ENCODE measurements around the gene MXRA8. TPM values are rescaled to one million over a fixed set of nuclear protein-coding genes. Genes with fewer than 3 reads are reported as not detected.

The MXRA8 gene
- polyA plus RNA-seq, 1 donor = 346 TPM

- peak; percentile 53 to 73 for DNase-seq
- Histone ChIP-seq H3K36me3 (ENCODE audit: control insufficient read depth, insufficient read depth, low read length) (peaks cover 14% of the 10 kb centered on the region), H3K4me3 (ENCODE audit: low read length) (peak overlapping the region; percentile 73), H3K27ac (ENCODE audit: low read length) (peak overlapping the region; percentile 85), H3K9me3 (ENCODE audit: control insufficient read depth, low read depth, low read length) (peaks cover 6% of the 10 kb centered on the region), H3K27me3 (ENCODE audit: control insufficient read depth, insufficient read depth, low read length) (no peaks in the 10 kb centered on the region), H3K4me1 (ENCODE audit: control insufficient read depth, insufficient read depth, low read length) (peaks cover 43% of the 10 kb centered on the region)
- WGBS (ENCODE audit: insufficient coverage, low lambda C conversion rate) = no CpG with 5 or more reads among the region's 18 CpGs
These were observed 403 bp downstream of the MXRA8 start for GRCh38 chr1:1357871-1358432.

DNA sequence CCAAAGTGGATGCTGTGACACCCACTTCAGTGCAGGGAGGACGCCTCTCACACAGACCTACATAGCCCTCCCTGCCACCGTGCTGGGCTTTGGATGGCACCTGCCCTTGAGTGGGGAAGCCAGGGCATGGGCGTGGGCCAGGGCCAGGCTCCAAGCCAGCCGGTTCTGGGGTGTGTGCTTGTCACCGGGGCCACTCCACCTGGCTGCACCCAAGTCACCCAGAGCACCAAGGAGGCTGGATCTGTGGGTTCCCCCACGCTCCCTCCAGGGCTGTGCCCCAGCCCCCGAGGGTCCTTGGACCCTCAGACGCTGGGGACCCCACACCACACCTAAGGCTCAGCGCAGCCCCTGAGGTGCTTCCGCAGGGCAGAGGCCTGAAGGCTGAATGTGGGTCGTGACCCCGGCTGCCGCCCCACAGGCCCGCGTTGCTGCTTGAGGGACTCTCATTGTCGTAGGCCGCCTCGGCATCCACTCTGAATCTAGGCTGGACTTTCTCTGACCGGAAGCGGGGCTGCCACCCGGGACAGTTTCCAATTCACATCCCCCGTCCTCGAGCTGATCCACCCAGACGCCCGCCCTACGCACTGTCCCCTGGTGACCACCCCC is 1.5 kb downstream of the MXRA8 start:
- DNase-seq = no peak
- peaks cover 22% of the 10 kb centered on the region for H3K36me3 ChIP-seq (ENCODE audit: control insufficient read depth, insufficient read depth, low read length)
- peaks cover 53% of the 10 kb centered on the region for H3K4me1 ChIP-seq (ENCODE audit: control insufficient read depth, insufficient read depth, low read length)
- H3K9me3 ChIP-seq (ENCODE audit: control insufficient read depth, low read depth, low read length) = peaks cover 6% of the 10 kb centered on the region
- H3K4me3 ChIP-seq (ENCODE audit: low read length) = peak overlapping the region; percentile 73
- H3K27ac ChIP-seq (ENCODE audit: low read length) = peak overlapping the region; percentile 85
- no CpG with 5 or more reads among the region's 26 CpGs for WGBS (ENCODE audit: insufficient coverage, low lambda C conversion rate)
- no peaks in the 10 kb centered on the region for H3K27me3 ChIP-seq (ENCODE audit: control insufficient read depth, insufficient read depth, low read length)

- Histone ChIP-seq H3K4me3 (ENCODE audit: low read length) (peak overlapping the region; percentile 73), H3K9me3 (ENCODE audit: control insufficient read depth, low read depth, low read length) (peaks cover 5% of the 10 kb centered on the region), H3K4me1 (ENCODE audit: control insufficient read depth, insufficient read depth, low read length) (peaks cover 59% of the 10 kb centered on the region), H3K27me3 (ENCODE audit: control insufficient read depth, insufficient read depth, low read length) (no peaks in the 10 kb centered on the region), H3K27ac (ENCODE audit: low read length) (no peak overlapping the region), H3K36me3 (ENCODE audit: control insufficient read depth, insufficient read depth, low read length) (peaks cover 22% of the 10 kb centered on the region)
- DNase-seq = no peak
- no CpG with 5 or more reads among the region's 8 CpGs for WGBS (ENCODE audit: insufficient coverage, low lambda C conversion rate)
These were observed 2.1 kb downstream of the MXRA8 start for GRCh38 chr1:1356166-1356795.

DNA sequence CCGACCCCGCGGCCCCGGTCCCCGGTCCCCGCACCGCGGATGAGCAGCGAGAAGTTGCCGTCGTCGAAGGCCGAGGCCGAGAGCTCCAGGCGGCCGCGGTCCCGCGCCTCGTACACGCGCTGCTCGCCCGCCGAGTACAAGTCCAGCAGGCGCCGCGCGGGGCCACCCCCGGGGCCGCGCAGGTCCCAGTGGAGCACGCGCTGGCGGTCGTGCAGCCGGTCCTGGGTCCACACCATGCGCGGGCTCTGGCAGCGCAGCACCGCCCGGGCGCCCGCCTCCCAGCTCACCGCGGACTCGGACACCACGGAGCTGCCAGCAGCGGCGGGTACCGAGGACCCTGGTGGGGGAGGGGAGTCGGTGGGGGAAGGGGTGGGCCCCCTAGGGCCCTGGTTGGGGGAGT is 2.9 kb downstream of the MXRA8 start:
- DNase-seq = peak; percentile 56 to 76
- no CpG with 5 or more reads among the region's 52 CpGs for WGBS (ENCODE audit: insufficient coverage, low lambda C conversion rate)
- Histone ChIP-seq H3K9me3 (ENCODE audit: control insufficient read depth, low read depth, low read length) (peaks cover 3% of the 10 kb centered on the region), H3K27ac (ENCODE audit: low read length) (no peak overlapping the region), H3K36me3 (ENCODE audit: control insufficient read depth, insufficient read depth, low read length) (peaks cover 22% of the 10 kb centered on the region), H3K4me1 (ENCODE audit: control insufficient read depth, insufficient read depth, low read length) (peaks cover 54% of the 10 kb centered on the region), H3K27me3 (ENCODE audit: control insufficient read depth, insufficient read depth, low read length) (no peaks in the 10 kb centered on the region), H3K4me3 (ENCODE audit: low read length) (no peak overlapping the region)

GRCh38 chr1:1354271-1355247 is 3.8 kb downstream of the MXRA8 start:
- Histone ChIP-seq H3K9me3 (ENCODE audit: control insufficient read depth, low read depth, low read length) (no peaks in the 10 kb centered on the region), H3K27ac (ENCODE audit: low read length) (no peak overlapping the region), H3K4me3 (ENCODE audit: low read length) (no peak overlapping the region), H3K27me3 (ENCODE audit: control insufficient read depth, insufficient read depth, low read length) (no peaks in the 10 kb centered on the region), H3K4me1 (ENCODE audit: control insufficient read depth, insufficient read depth, low read length) (peaks cover 46% of the 10 kb centered on the region), H3K36me3 (ENCODE audit: control insufficient read depth, insufficient read depth, low read length) (peaks cover 22% of the 10 kb centered on the region)
- DNase-seq = peak in 1 of 2 donors; percentile 3
- WGBS (ENCODE audit: insufficient coverage, low lambda C conversion rate) = no CpG with 5 or more reads among the region's 116 CpGs

GRCh38 chr1:1353389-1354151 is 4.8 kb downstream of the MXRA8 start:
- Histone ChIP-seq H3K36me3 (ENCODE audit: control insufficient read depth, insufficient read depth, low read length) (peaks cover 22% of the 10 kb centered on the region), H3K9me3 (ENCODE audit: control insufficient read depth, low read depth, low read length) (no peaks in the 10 kb centered on the region), H3K27ac (ENCODE audit: low read length) (no peak overlapping the region), H3K27me3 (ENCODE audit: control insufficient read depth, insufficient read depth, low read length) (no peaks in the 10 kb centered on the region), H3K4me3 (ENCODE audit: low read length) (no peak overlapping the region), H3K4me1 (ENCODE audit: control insufficient read depth, insufficient read depth, low read length) (peaks cover 36% of the 10 kb centered on the region)
- peak in 1 of 2 donors; percentile 4 for DNase-seq
- WGBS (ENCODE audit: insufficient coverage, low lambda C conversion rate) = no CpG with 5 or more reads among the region's 28 CpGs

DNA sequence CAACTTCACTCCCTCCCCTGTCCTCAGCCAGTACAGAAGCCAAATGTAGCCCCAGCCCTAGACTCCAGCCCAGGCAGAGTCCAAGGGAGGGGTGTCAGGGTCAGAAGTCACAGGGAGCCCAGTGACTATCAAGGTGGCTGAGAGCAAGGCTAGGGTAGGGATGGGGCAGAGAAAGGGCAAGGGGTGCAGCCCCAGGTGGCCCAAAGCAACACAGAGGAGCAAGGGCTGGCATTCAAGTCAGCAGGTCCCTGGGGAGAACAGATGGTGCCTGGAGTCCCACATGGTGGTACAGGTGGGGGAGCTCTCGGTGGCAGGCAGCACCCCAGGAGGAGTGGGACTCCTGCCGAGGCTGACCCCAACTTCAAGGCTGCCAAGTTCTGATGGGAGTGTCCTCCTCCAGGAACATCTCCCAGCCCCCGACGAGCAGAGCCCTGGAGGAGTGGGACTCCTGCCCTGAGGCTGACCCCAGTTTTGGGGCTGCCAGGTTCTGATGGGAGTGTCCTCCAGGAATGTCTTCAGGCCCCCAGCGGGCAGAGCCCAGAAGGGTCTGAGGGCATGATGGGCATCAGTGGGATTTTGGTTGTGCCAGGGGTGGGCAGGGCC is 5.5 kb downstream of the MXRA8 start:
- no peak overlapping the region for H3K27ac ChIP-seq (ENCODE audit: low read length)
- H3K27me3 ChIP-seq (ENCODE audit: control insufficient read depth, insufficient read depth, low read length) = no peaks in the 10 kb centered on the region
- H3K36me3 ChIP-seq (ENCODE audit: control insufficient read depth, insufficient read depth, low read length) = peaks cover 22% of the 10 kb centered on the region
- no CpG with 5 or more reads among the region's 5 CpGs for WGBS (ENCODE audit: insufficient coverage, low lambda C conversion rate)
- no peak overlapping the region for H3K4me3 ChIP-seq (ENCODE audit: low read length)
- peaks cover 36% of the 10 kb centered on the region for H3K4me1 ChIP-seq (ENCODE audit: control insufficient read depth, insufficient read depth, low read length)
- H3K9me3 ChIP-seq (ENCODE audit: control insufficient read depth, low read depth, low read length) = no peaks in the 10 kb centered on the region
- DNase-seq = no peak

DNA sequence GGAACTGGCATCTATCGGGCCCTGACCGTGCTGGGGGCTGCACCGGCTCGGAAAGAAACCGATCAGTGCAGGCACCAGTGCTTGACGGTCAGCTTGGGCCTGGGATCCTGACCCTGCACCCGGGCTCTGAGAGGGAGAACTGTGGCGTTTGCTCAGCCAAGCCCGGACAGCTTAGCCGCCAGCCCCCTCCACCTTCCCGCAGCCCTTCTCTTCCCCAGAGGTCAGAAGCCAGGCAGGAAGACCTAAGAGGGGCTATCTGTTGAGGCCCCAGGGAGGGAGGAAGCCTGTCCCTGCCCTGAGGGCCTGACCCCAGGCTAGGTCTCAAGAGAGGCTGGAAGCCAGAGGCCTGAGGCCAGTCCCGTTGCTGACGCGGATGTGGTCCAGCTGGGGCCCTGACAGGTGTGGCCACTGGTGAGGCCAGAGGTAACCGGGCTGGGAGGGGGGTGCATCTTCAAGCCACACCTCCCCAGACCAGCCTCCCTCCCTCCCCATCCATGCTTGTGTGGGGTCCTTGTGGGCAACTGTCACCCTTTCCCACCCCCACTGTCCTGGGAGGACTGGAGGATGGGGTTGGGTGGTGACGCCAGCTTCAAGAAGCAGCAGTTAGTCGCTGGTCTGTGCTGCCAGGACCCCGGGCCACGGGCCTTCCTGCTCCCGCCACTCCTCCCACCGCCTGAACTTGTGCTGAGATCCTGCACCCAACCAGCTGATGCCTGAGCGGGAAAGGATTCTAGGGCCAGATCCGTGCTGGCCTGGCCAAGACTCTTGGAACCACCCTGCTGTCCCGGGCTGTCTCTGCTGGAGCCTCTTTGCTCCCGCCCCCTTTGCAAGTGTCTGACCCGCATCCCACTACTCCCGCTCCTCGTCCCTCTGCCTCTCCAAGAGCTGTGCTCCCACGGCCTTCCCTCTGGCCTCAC is 6.6 kb downstream of the MXRA8 start:
- no peak overlapping the region for H3K27ac ChIP-seq (ENCODE audit: low read length)
- peaks cover 42% of the 10 kb centered on the region for H3K4me1 ChIP-seq (ENCODE audit: control insufficient read depth, insufficient read depth, low read length)
- WGBS (ENCODE audit: insufficient coverage, low lambda C conversion rate) = no CpG with 5 or more reads among the region's 29 CpGs
- H3K4me3 ChIP-seq (ENCODE audit: low read length) = no peak overlapping the region
- H3K9me3 ChIP-seq (ENCODE audit: control insufficient read depth, low read depth, low read length) = no peaks in the 10 kb centered on the region
- DNase-seq = peak in 1 of 2 donors; percentile 34
- H3K36me3 ChIP-seq (ENCODE audit: control insufficient read depth, insufficient read depth, low read length) = peaks cover 22% of the 10 kb centered on the region
- no peaks in the 10 kb centered on the region for H3K27me3 ChIP-seq (ENCODE audit: control insufficient read depth, insufficient read depth, low read length)
